B cell (primary cell): Measurements from ENCODE around the gene FBXL16. TPM values are rescaled to one million over a fixed set of nuclear protein-coding genes. Genes with fewer than 3 reads are reported as not detected.

Source experiments
- ATAC-seq: fragments of 200-7000 bp; cut with Tn5 transposase; one replicate; pipeline ENCODE4 v1.10.0; 2021; ENCODE audit warnings: low read depth, mild to moderate bottlenecking, moderate number of reproducible peaks, moderate library complexity
- CTCF ChIA-PET: fragments of 350-600 bp; sonication (Branson Sonifier 250); formaldehyde crosslinking; loops from one replicate; lab custom pipeline; 2021; ENCODE audit warnings: antibody characterized with exemption, inconsistent platforms; lab: Charles Lee
- POLR2A ChIA-PET: fragments of 350-600 bp; sonication (Branson Sonifier 250); formaldehyde crosslinking; loops from one replicate; lab custom pipeline; 2021; ENCODE audit warnings: antibody characterized with exemption; lab: Charles Lee
- DNase-seq: peaks from one replicate; pipeline ENCODE4 v3.0.0; 2013
- H2AFZ ChIP-seq: 2 replicates; pipeline ENCODE4 v1.6.1; 2012; ENCODE audit warnings: mild to moderate bottlenecking, low read depth, low read length; ENCODE audit not compliant: insufficient read depth, poor library complexity, severe bottlenecking
- H3K27ac ChIP-seq, 2 donors: 1 replicate in 1 of 2; 2 replicates in 1 of 2; pipeline ENCODE4 v1.5.1; 2012 to 2013; ENCODE audit warnings: low read length in 2 of 2, mild to moderate bottlenecking in 2 of 2, moderate library complexity in 1 of 2
- H3K27me3 ChIP-seq, 4 experiments: fragments of 200-600 bp in 1 of 4; sonication (generic) in 1 of 4; replicated peaks in 1 of 4; 1 replicate in 2 of 4; 2 replicates in 2 of 4; pipeline versions ENCODE4 v1.6.1 to v1.7.0; 2013 to 2016; ENCODE audit warnings: low read length in 3 of 4, mild to moderate bottlenecking in 2 of 4, mixed read lengths in 1 of 4, moderate library complexity in 1 of 4; ENCODE audit not compliant: insufficient read depth in 4 of 4, control insufficient read depth in 3 of 4; ENCODE audit errors: control extremely low read depth in 1 of 4
- H3K36me3 ChIP-seq, 2 experiments: replicated peaks in 1 of 2; 1 replicate in 1 of 2; 2 replicates in 1 of 2; pipeline versions ENCODE4 v1.6.1 to v1.7.1; 2013; ENCODE audit warnings: low read length in 1 of 2; ENCODE audit not compliant: insufficient read depth in 2 of 2, control insufficient read depth in 1 of 2; ENCODE audit errors: control extremely low read depth in 1 of 2, extremely low read depth in 1 of 2
- H3K4me1 ChIP-seq, 2 donors: fragments of 200-600 bp in 1 of 2; sonication (generic) in 1 of 2; 1 replicate in 1 of 2; 2 replicates in 1 of 2; pipeline versions ENCODE4 v1.5.1 to v1.6.1; 2013 to 2017; ENCODE audit warnings: low read length in 2 of 2; ENCODE audit not compliant: control insufficient read depth in 2 of 2, insufficient read depth in 2 of 2
- H3K4me2 ChIP-seq: replicated peaks from 2 replicates; pipeline ENCODE3; 2012; ENCODE audit warnings: mild to moderate bottlenecking, low read depth, low read length; ENCODE audit not compliant: poor library complexity, severe bottlenecking
- H3K4me3 ChIP-seq, 5 experiments: fragments of 200-600 bp in 1 of 5; sonication (generic) in 1 of 5; 1 replicate in 3 of 5; 2 replicates in 2 of 5; pipeline versions ENCODE4 v1.5.1 to v1.7.0; 2011 to 2016; ENCODE audit warnings: low read length in 4 of 5, mild to moderate bottlenecking in 4 of 5, low read depth in 2 of 5, control low read depth in 1 of 5, moderate library complexity in 1 of 5; ENCODE audit not compliant: insufficient read depth in 1 of 5; ENCODE audit errors: control extremely low read depth in 1 of 5, extremely low read depth in 1 of 5
- H3K79me2 ChIP-seq: fragments of 200-600 bp; sonication (generic); one replicate; pipeline ENCODE4 v1.6.0; 2016; ENCODE audit warnings: low read length; ENCODE audit not compliant: control insufficient read depth, insufficient read depth
- H3K9ac ChIP-seq: fragments of 200-600 bp; sonication (generic); 2 replicates; pipeline ENCODE4 v1.6.1; 2017; ENCODE audit warnings: mild to moderate bottlenecking, low read length, moderate library complexity
- H3K9me3 ChIP-seq, 3 donors: one replicate each; pipeline versions ENCODE4 v1.6.1 to v1.7.1; 2013; ENCODE audit warnings: low read length in 2 of 3; ENCODE audit not compliant: control insufficient read depth in 2 of 3, insufficient read depth in 1 of 3; ENCODE audit errors: control extremely low read depth in 1 of 3
- H4K20me1 ChIP-seq: 2 replicates; pipeline ENCODE4 v1.6.0; 2012; ENCODE audit warnings: mild to moderate bottlenecking, low read length; ENCODE audit not compliant: insufficient read depth, control insufficient read depth, poor library complexity, severe bottlenecking
- H3K27ac Mint-ChIP-seq: one replicate; pipeline ENCODE4 v1.8.0; 2021; ENCODE audit warnings: mixed read lengths
- H3K27me3 Mint-ChIP-seq: one replicate; pipeline ENCODE4 v1.8.0; 2021; ENCODE audit warnings: mixed read lengths
- H3K4me1 Mint-ChIP-seq: one replicate; pipeline ENCODE4 v1.8.0; 2021; ENCODE audit warnings: mixed read lengths
- H3K4me3 Mint-ChIP-seq: one replicate; pipeline ENCODE4 v1.8.0; 2021; ENCODE audit warnings: mixed read lengths
- H3K9me3 Mint-ChIP-seq: one replicate; pipeline ENCODE4 v1.8.0; 2022; ENCODE audit warnings: mixed read lengths; ENCODE audit not compliant: insufficient read depth
- EZH2 ChIP-seq: IDR thresholded peaks from 2 replicates; pipeline ENCODE4 v1.6.1; 2012; ENCODE audit warnings: borderline replicate concordance, low read depth, mild to moderate bottlenecking, moderate library complexity, low read length; ENCODE audit not compliant: insufficient read depth, poor library complexity, severe bottlenecking
- WGBS: methylation state at CpG from one replicate; pipeline ENCODE4 v1.1.5; 2013; ENCODE audit warnings: missing lambda C conversion rate; ENCODE audit not compliant: insufficient coverage; 5-methylcytosine and 5-hydroxymethylcytosine counted together
- intact Hi-C: fragments of 100-400 bp; cut with micrococcal nuclease; formaldehyde crosslinking; loops from one replicate; pipeline ENCODE4 v1.10.0; 2022
- polyA plus RNA-seq: library from polyadenylated mRNA; depleted of rRNA; stranded (reverse); fragments of >200 nt; gene quantifications from 2 replicates; pipeline ENCODE4 v1.2.3, GENCODE V29; 2012
- total RNA-seq, 2 donors: library from RNA; stranded (reverse); fragments of 120-200 nt in 1 of 2; gene quantifications; 1 replicate in 1 of 2; 2 replicates in 1 of 2; pipeline versions ENCODE4 v1.2.3 to v1.2.4, GENCODE V29; 2013 to 2022
- TF ChIP-seq, protein P1 (sequence below): fragments of 200-600 bp; IDR thresholded peaks from one replicate; pipeline ENCODE4 v1.8.0; 2022; ENCODE audit warnings: antibody characterized with exemption, mild to moderate bottlenecking

Gene FBXL16
- total and polyA plus RNA-seq, 2 donors (not counting 1 experiment from before 2014, with no cell fraction given), result 2.2 to 5.8 TPM

DNA sequence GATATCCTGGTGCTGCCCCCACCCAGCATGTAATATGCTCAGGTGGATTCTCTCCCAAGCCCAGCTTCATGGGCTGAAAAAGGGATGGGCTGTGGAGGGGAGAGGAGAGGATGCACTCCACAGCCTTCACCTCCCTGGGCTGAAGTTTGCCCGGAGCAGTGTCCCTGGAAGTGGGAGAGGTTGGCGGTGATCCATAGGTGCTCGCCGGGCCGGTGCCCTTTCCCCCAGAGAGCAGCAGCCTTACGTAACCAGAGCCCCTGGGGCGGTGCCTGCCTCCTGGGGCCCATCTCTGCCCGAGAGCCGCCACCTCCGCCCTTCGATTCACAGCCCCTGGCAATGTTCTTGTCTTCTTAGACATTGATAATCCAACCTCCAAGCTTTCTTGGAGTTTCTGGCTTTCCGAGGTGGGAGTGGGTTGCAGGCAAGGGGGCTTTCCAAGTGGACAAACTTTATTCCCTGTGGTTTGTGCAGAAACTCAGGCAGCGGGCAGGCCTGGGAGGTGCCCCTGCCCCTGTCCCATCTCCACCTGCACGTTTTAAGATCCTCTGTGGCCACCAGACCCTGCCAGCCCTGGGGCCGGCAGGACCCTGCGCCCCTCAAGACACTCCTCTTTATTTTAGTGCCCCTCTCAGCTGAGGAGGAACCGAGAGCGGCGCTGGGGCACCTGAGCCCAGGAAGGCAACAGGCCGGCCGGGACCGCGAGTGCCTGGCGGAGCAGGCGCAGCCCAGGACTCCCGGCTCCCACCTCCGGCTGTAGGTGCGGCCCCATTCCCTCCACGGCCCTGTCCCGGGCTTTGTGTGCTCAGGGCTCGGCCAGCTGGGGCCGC lies 59.5 kb downstream of the FBXL16 start:
- TF ChIP-seq, protein P1, sequence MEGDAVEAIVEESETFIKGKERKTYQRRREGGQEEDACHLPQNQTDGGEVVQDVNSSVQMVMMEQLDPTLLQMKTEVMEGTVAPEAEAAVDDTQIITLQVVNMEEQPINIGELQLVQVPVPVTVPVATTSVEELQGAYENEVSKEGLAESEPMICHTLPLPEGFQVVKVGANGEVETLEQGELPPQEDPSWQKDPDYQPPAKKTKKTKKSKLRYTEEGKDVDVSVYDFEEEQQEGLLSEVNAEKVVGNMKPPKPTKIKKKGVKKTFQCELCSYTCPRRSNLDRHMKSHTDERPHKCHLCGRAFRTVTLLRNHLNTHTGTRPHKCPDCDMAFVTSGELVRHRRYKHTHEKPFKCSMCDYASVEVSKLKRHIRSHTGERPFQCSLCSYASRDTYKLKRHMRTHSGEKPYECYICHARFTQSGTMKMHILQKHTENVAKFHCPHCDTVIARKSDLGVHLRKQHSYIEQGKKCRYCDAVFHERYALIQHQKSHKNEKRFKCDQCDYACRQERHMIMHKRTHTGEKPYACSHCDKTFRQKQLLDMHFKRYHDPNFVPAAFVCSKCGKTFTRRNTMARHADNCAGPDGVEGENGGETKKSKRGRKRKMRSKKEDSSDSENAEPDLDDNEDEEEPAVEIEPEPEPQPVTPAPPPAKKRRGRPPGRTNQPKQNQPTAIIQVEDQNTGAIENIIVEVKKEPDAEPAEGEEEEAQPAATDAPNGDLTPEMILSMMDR, result no peak
- no peak for TF ChIP-seq EZH2
- no peak overlapping the region for H2AFZ ChIP-seq
- Mint-ChIP-seq H3K9me3 (no peaks in the 10 kb centered on the region), H3K27me3 (no peaks in the 10 kb centered on the region), H3K4me1 (peaks cover 19% of the 10 kb centered on the region), H3K27ac (no peak overlapping the region), H3K4me3 (no peak overlapping the region)
- no peaks in the 10 kb centered on the region for H3K27me3 ChIP-seq
- no peak overlapping the region for H3K4me3 ChIP-seq
- H3K4me2 ChIP-seq, result no peak overlapping the region
- H3K36me3 ChIP-seq, result no peaks in the 10 kb centered on the region
- peaks cover 14% of the 10 kb centered on the region for H4K20me1 ChIP-seq
- CTCF ChIA-PET, result no interaction called here
- ATAC-seq (no peak), DNase-seq (no peak)
- WGBS, result 95% methylated on average over 31 of the region's 32 CpGs
- intact Hi-C loops, result no loop called here
- peaks cover 0 to 2% (median 0%) of the 10 kb centered on the region in 3 donors for H3K9me3 ChIP-seq
- H3K4me1 ChIP-seq, result peaks cover 26 to 35% of the 10 kb centered on the region in 2 donors
- no peak overlapping the region for H3K27ac ChIP-seq
- no peak overlapping the region for H3K9ac ChIP-seq
- POLR2A ChIA-PET, result interaction anchor here (0.5 kb wide), 1 partner anchor 60 kb away, joined by 3 read pairs; no protein-coding TSS in a partner anchor
- H3K79me2 ChIP-seq, result peaks cover 14% of the 10 kb centered on the region

DNA sequence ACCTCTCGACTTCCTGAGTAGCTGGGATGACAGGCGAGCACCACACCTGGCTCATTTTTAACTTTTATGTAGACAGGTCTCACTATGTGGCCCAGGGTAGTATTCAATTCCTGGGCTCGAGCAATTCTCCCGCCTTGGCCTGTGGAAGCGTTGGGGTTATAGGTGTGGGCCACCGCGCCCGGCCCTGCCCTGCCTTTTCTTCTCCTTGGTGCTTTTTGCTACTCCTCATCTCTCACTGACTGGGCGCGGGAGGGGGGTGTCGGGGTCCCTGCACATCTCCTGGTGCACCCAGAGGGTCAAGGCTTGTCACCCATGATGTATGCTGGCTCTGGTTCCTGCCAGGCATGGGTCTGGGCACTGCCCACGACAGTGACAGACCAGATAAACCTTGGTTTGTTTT lies 61.0 kb downstream of the FBXL16 start:
- Histone ChIP-seq H3K27me3 (no peaks in the 10 kb centered on the region), H3K4me1 (peaks cover 22 to 36% of the 10 kb centered on the region in 2 donors), H4K20me1 (peaks cover 14% of the 10 kb centered on the region), H3K4me3 (no peak overlapping the region), H3K27ac (no peak overlapping the region), H3K9ac (no peak overlapping the region), H3K4me2 (no peak overlapping the region), H3K36me3 (no peaks in the 10 kb centered on the region), H3K9me3 (peaks cover 0 to 2% (median 0%) of the 10 kb centered on the region in 3 donors), H2AFZ (no peak overlapping the region), H3K79me2 (peaks cover 14% of the 10 kb centered on the region)
- Mint-ChIP-seq H3K4me3 (peak overlapping the region; percentile 34), H3K27me3 (no peaks in the 10 kb centered on the region), H3K9me3 (no peaks in the 10 kb centered on the region), H3K27ac (no peak overlapping the region), H3K4me1 (peaks cover 23% of the 10 kb centered on the region)
- TF ChIP-seq EZH2, result no peak
- TF ChIP-seq, protein P1, result no peak
- no peak for ATAC-seq
- POLR2A ChIA-PET, result no interaction called here
- DNase-seq, result no peak
- CTCF ChIA-PET, result no interaction called here
- WGBS, result 98% methylated on average over 11 of the region's 12 CpGs
- intact Hi-C loops, result no loop called here
